ENCODE data around the gene IRAK1. TPM values are rescaled to one million over a fixed set of nuclear protein-coding genes. Genes with fewer than 3 reads are reported as not detected.

IRAK1 gene
- total RNA-seq, 1 experiment from 2014 or later, result 147 TPM

GRCh38 chrX:154004315-154004714 is 15.4 kb downstream of the IRAK1 start:
- TF ChIP-seq EZH2 (IDR thresholded peaks at IDR 0.05; ENCODE audit: borderline replicate concordance, low read depth, low read length, poor library complexity, severe bottlenecking) (no peak), CTCF (conservative IDR thresholded peaks at IDR 0.05; ENCODE audit: low read depth, low read length) (no peak)
- BruUV-seq (replicated peaks), result no TSS peak
- Histone ChIP-seq H3K27me3 (replicated peaks; ENCODE audit: insufficient read depth, low read depth, low read length, poor library complexity) (no peaks in the 10 kb centered on the region), H3K36me3 (ENCODE audit: insufficient read depth, low read length, poor library complexity, severe bottlenecking) (no peaks in the 10 kb centered on the region), H3K9me3 (ENCODE audit: low read depth, low read length, poor library complexity, severe bottlenecking) (no peaks in the 10 kb centered on the region), H3K4me3 (ENCODE audit: low read depth, low read length, poor library complexity, severe bottlenecking) (no peak overlapping the region), H3K4me1 (ENCODE audit: insufficient read depth, low read length, poor library complexity, severe bottlenecking) (no peaks in the 10 kb centered on the region), H3K27ac (ENCODE audit: low read depth, low read length, poor library complexity, severe bottlenecking) (no peak overlapping the region)
- DNase-seq (ENCODE audit: low spot score), result no peak
- ChIA-PET POLR2A (ENCODE audit: low non-redundant PET) (no interaction called here), CTCF (no interaction called here)
- intact Hi-C loops (cut with micrococcal nuclease; ENCODE audit: unreplicated experiment), result no loop called here

- H3K36me3 ChIP-seq (ENCODE audit: insufficient read depth, low read length, poor library complexity, severe bottlenecking), result no peaks in the 10 kb centered on the region
- intact Hi-C loops (cut with micrococcal nuclease; ENCODE audit: unreplicated experiment), result no loop called here
- peak; percentile 46 for DNase-seq (ENCODE audit: low spot score)
- BruUV-seq (replicated peaks), result no TSS peak
- no peaks in the 10 kb centered on the region for H3K27me3 ChIP-seq (replicated peaks; ENCODE audit: insufficient read depth, low read depth, low read length, poor library complexity)
- ChIA-PET CTCF (no interaction called here), POLR2A (ENCODE audit: low non-redundant PET) (interaction anchor here (0.6 kb wide), 1 partner anchor 91 kb away, joined by 8 read pairs; no protein-coding TSS in a partner anchor)
- peak overlapping the region; percentile 65 for H3K27ac ChIP-seq (ENCODE audit: low read depth, low read length, poor library complexity, severe bottlenecking)
- H3K4me1 ChIP-seq (ENCODE audit: insufficient read depth, low read length, poor library complexity, severe bottlenecking), result no peaks in the 10 kb centered on the region
- H3K9me3 ChIP-seq (ENCODE audit: low read depth, low read length, poor library complexity, severe bottlenecking), result no peaks in the 10 kb centered on the region
- TF ChIP-seq CTCF (conservative IDR thresholded peaks at IDR 0.05; ENCODE audit: low read depth, low read length) (no peak), EZH2 (IDR thresholded peaks at IDR 0.05; ENCODE audit: borderline replicate concordance, low read depth, low read length, poor library complexity, severe bottlenecking) (no peak)
- H3K4me3 ChIP-seq (ENCODE audit: low read depth, low read length, poor library complexity, severe bottlenecking), result no peak overlapping the region
Measured at GRCh38 chrX:154002215-154002719, 17.4 kb downstream of the IRAK1 start.

GRCh38 chrX:154000051-154000450 is 19.7 kb downstream of the IRAK1 start:
- H3K9me3 ChIP-seq (ENCODE audit: low read depth, low read length, poor library complexity, severe bottlenecking), result no peaks in the 10 kb centered on the region
- intact Hi-C loops (cut with micrococcal nuclease; ENCODE audit: unreplicated experiment), result no loop called here
- no peaks in the 10 kb centered on the region for H3K4me1 ChIP-seq (ENCODE audit: insufficient read depth, low read length, poor library complexity, severe bottlenecking)
- ChIA-PET CTCF (interaction anchor here (0.5 kb wide), 1 partner anchor 19 kb away, joined by 4 read pairs; no protein-coding TSS in a partner anchor), POLR2A (ENCODE audit: low non-redundant PET) (no interaction called here)
- H3K27ac ChIP-seq (ENCODE audit: low read depth, low read length, poor library complexity, severe bottlenecking), result no peak overlapping the region
- DNase-seq (ENCODE audit: low spot score), result no peak
- no peaks in the 10 kb centered on the region for H3K36me3 ChIP-seq (ENCODE audit: insufficient read depth, low read length, poor library complexity, severe bottlenecking)
- no TSS peak for BruUV-seq (replicated peaks)
- peaks cover 4% of the 10 kb centered on the region for H3K27me3 ChIP-seq (replicated peaks; ENCODE audit: insufficient read depth, low read depth, low read length, poor library complexity)
- H3K4me3 ChIP-seq (ENCODE audit: low read depth, low read length, poor library complexity, severe bottlenecking), result no peak overlapping the region
- no peak for TF ChIP-seq EZH2 (IDR thresholded peaks at IDR 0.05; ENCODE audit: borderline replicate concordance, low read depth, low read length, poor library complexity, severe bottlenecking)
- no peak for TF ChIP-seq CTCF (conservative IDR thresholded peaks at IDR 0.05; ENCODE audit: low read depth, low read length)
